Measurements from ENCODE around the gene FAM9A. TPM values are rescaled to one million over a fixed set of nuclear protein-coding genes. Genes with fewer than 3 reads are reported as not detected.
A peak's percentile ranks its signal among the peaks of the same experiment; 100 is the strongest.

FAM9A gene
- total and polyA plus RNA-seq, 9 of the 15 experiments (the other 6 are each of a cell fraction or from before 2014, with no cell fraction given) = 0.07 TPM; not detected in 8

GRCh38 chrX:8850478-8850877, 49.3 kb upstream of the FAM9A start (continued):
- TF ChIP-seq ELK1 (CRISPR knock-in tag; IDR thresholded peaks at IDR 0.05) = no peak

- Histone ChIP-seq H3K27ac (ENCODE audit: extremely low read depth, low read depth, low read length) (no peak overlapping the region), H4K20me1 (replicated peaks; ENCODE audit: control insufficient read depth, insufficient read depth, low read length) (no peaks in the 10 kb centered on the region), H3K4me3 (no peak overlapping the region), H3K4me1 (replicated peaks in 1 of 2; ENCODE audit: control insufficient read depth in 2 of 2, insufficient read depth in 2 of 2, low read length in 2 of 2) (no peaks in the 10 kb centered on the region), H2AFZ (ENCODE audit: low read depth, low read length) (no peak overlapping the region), H3K79me2 (ENCODE audit: control insufficient read depth, insufficient read depth, low read length) (no peaks in the 10 kb centered on the region), H3K9ac (ENCODE audit: insufficient read depth in 1 of 2, low read depth in 2 of 2, low read length in 2 of 2) (no peak overlapping the region), H3K36me3 (ENCODE audit: control insufficient read depth, insufficient read depth, low read length) (no peaks in the 10 kb centered on the region), H3K27me3 (ENCODE audit: control insufficient read depth in 2 of 2, insufficient read depth in 2 of 2, low read length in 2 of 2) (no peaks in the 10 kb centered on the region; a peak in 1 of 5 replicates), H3K9me1 (ENCODE audit: control insufficient read depth, insufficient read depth, low read length) (no peaks in the 10 kb centered on the region), H3K9me3 (replicated peaks; ENCODE audit: control insufficient read depth, insufficient read depth, low read depth, low read length) (no peaks in the 10 kb centered on the region), H3K4me2 (ENCODE audit: insufficient read depth, low read length) (no peak overlapping the region)
- 0 out of 3 replicates have a peak, but pooled peaks have one; percentile 42 for ATAC-seq
- FAIRE-seq = no peak
- 0% methylated on average over 2 of the region's 2 CpGs for WGBS (ENCODE audit: insufficient coverage, low coverage, missing lambda C conversion rate)
- DNase-seq (ENCODE audit: extremely low read depth in 1 of 4, low spot score in 3 of 4) = peak in 1 of 4 experiments; percentile 5
- ChIA-PET CTCF (ENCODE audit: low intra/inter-chr PET ratio) (no interaction called here), POLR2A (no interaction called here)
- intact Hi-C loops (cut with micrococcal nuclease) = no loop called here
- TF ChIP-seq, protein P1, sequence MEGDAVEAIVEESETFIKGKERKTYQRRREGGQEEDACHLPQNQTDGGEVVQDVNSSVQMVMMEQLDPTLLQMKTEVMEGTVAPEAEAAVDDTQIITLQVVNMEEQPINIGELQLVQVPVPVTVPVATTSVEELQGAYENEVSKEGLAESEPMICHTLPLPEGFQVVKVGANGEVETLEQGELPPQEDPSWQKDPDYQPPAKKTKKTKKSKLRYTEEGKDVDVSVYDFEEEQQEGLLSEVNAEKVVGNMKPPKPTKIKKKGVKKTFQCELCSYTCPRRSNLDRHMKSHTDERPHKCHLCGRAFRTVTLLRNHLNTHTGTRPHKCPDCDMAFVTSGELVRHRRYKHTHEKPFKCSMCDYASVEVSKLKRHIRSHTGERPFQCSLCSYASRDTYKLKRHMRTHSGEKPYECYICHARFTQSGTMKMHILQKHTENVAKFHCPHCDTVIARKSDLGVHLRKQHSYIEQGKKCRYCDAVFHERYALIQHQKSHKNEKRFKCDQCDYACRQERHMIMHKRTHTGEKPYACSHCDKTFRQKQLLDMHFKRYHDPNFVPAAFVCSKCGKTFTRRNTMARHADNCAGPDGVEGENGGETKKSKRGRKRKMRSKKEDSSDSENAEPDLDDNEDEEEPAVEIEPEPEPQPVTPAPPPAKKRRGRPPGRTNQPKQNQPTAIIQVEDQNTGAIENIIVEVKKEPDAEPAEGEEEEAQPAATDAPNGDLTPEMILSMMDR (IDR thresholded peaks at IDR 0.05 in 2 of 3, conservative IDR thresholded peaks at IDR 0.05 in 1 of 3; ENCODE audit: insufficient read depth in 2 of 3, low read depth in 1 of 3, low read length in 3 of 3) = 0 out of 6 replicates have a peak, but pooled peaks of 1 of the 3 experiments have one; percentile 22
- TF ChIP-seq PHB2 (IDR thresholded peaks at IDR 0.05; ENCODE audit: low read depth) (no peak), SIN3B (IDR thresholded peaks at IDR 0.05; ENCODE audit: low read depth) (no peak), ZNF551 (CRISPR knock-in tag; IDR thresholded peaks at IDR 0.05) (no peak), BRD9 (IDR thresholded peaks at IDR 0.05; ENCODE audit: low read depth, partially characterized antibody) (no peak), KLF6 (CRISPR knock-in tag; IDR thresholded peaks at IDR 0.05; ENCODE audit: borderline replicate concordance) (no peak)
- TF ChIP-seq, protein P2, sequence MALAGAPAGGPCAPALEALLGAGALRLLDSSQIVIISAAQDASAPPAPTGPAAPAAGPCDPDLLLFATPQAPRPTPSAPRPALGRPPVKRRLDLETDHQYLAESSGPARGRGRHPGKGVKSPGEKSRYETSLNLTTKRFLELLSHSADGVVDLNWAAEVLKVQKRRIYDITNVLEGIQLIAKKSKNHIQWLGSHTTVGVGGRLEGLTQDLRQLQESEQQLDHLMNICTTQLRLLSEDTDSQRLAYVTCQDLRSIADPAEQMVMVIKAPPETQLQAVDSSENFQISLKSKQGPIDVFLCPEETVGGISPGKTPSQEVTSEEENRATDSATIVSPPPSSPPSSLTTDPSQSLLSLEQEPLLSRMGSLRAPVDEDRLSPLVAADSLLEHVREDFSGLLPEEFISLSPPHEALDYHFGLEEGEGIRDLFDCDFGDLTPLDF (CRISPR knock-in tag; IDR thresholded peaks at IDR 0.05) = no peak
- in situ Hi-C loops (cut with MboI) = no loop called here
- BruUV-seq (replicated peaks) = no TSS peak
These were observed 48.8 kb upstream of the FAM9A start for GRCh38 chrX:8849945-8850344.

Data from K562 (cell line).